Fibroblast of lung (primary cell): ENCODE data around the gene ZBTB17. TPM values are rescaled to one million over a fixed set of nuclear protein-coding genes. Genes with fewer than 3 reads are reported as not detected.

Experiments used
- DNase-seq, 2 donors: peaks; one replicate each; pipeline versions ENCODE4 v3.0.0 to v3.0.0-alpha.2; 2010; ENCODE audit warnings: low read depth in 2 of 2
- H2AFZ ChIP-seq: 2 replicates; pipeline ENCODE4 v1.5.1; 2012; ENCODE audit warnings: low read length, control low read depth, inconsistent platforms
- H3K27ac ChIP-seq: 2 replicates; pipeline ENCODE4 v1.5.1; 2011; ENCODE audit warnings: low read length, control low read depth; ENCODE audit not compliant: insufficient read depth
- H3K27me3 ChIP-seq: 2 replicates; pipeline ENCODE4 v1.5.1; 2011; ENCODE audit warnings: mild to moderate bottlenecking, low read length; ENCODE audit not compliant: control insufficient read depth, insufficient read depth
- H3K36me3 ChIP-seq: 2 replicates; pipeline ENCODE4 v1.5.1; 2011; ENCODE audit warnings: low read length; ENCODE audit not compliant: control insufficient read depth, insufficient read depth
- H3K4me1 ChIP-seq: 2 replicates; pipeline ENCODE4 v1.5.1; 2011; ENCODE audit warnings: low read length; ENCODE audit not compliant: control insufficient read depth, insufficient read depth; ENCODE audit errors: extremely low read depth
- H3K4me2 ChIP-seq: 2 replicates; pipeline ENCODE4 v1.5.1; 2011; ENCODE audit warnings: low read length, control low read depth; ENCODE audit not compliant: insufficient read depth; ENCODE audit errors: extremely low read depth
- H3K4me3 ChIP-seq, 4 experiments: fragments of 200-600 bp in 1 of 4; sonication (generic) in 1 of 4; replicated peaks in 1 of 4; 2 replicates each; pipeline ENCODE4 v1.5.1; 2011 to 2016; ENCODE audit warnings: low read length in 4 of 4, low read depth in 3 of 4, mild to moderate bottlenecking in 3 of 4, control low read depth in 2 of 4, inconsistent platforms in 1 of 4, mixed read lengths in 1 of 4; ENCODE audit not compliant: insufficient read depth in 1 of 4; ENCODE audit errors: control extremely low read depth in 1 of 4
- H3K79me2 ChIP-seq: 2 replicates; pipeline ENCODE4 v1.5.1; 2012; ENCODE audit warnings: mild to moderate bottlenecking, low read length, inconsistent platforms; ENCODE audit not compliant: control insufficient read depth, insufficient read depth
- H3K9ac ChIP-seq: 2 replicates; pipeline ENCODE4 v1.5.1; 2011; ENCODE audit warnings: mild to moderate bottlenecking, low read length, control low read depth; ENCODE audit not compliant: insufficient read depth
- H3K9me3 ChIP-seq: 2 replicates; pipeline ENCODE4 v1.5.1; 2012; ENCODE audit warnings: low read depth, low read length; ENCODE audit not compliant: control insufficient read depth, insufficient read depth
- H4K20me1 ChIP-seq: 2 replicates; pipeline ENCODE4 v1.5.1; 2011; ENCODE audit warnings: low read length; ENCODE audit not compliant: control insufficient read depth, insufficient read depth; ENCODE audit errors: extremely low read depth
- CTCF ChIP-seq, 2 donors: IDR thresholded peaks in 1 of 2; conservative IDR thresholded peaks in 1 of 2; 1 replicate in 1 of 2; 2 replicates in 1 of 2; pipeline ENCODE4 v1.5.1; 2011 to 2012; ENCODE audit warnings: low read length in 2 of 2, control low read depth in 1 of 2, inconsistent platforms in 1 of 2, low read depth in 1 of 2, mild to moderate bottlenecking in 1 of 2
- EZH2 ChIP-seq: IDR thresholded peaks from 2 replicates; pipeline ENCODE4 v1.5.1; 2012; ENCODE audit warnings: low read length, control low read depth, mild to moderate bottlenecking; ENCODE audit errors: missing control alignments
- polyA plus RNA-seq, 2 donors: library from polyadenylated mRNA; depleted of rRNA in 1 of 2; stranded (reverse) in 1 of 2; unstranded in 1 of 2; fragments of >200 nt; gene quantifications; 2 replicates each; pipeline ENCODE4 v1.2.1, GENCODE V29; 2011 to 2012; ENCODE audit warnings: missing spikeins in 1 of 2
- total RNA-seq: library from RNA; depleted of rRNA; stranded (reverse); fragments of >200 nt; gene quantifications from 2 replicates; pipeline ENCODE4 v1.2.1, GENCODE V29; 2014

Gene ZBTB17
- total and polyA plus RNA-seq, 2 donors (not counting 1 experiment from before 2014, with no cell fraction given) = 12.6 to 54.3 TPM

DNA sequence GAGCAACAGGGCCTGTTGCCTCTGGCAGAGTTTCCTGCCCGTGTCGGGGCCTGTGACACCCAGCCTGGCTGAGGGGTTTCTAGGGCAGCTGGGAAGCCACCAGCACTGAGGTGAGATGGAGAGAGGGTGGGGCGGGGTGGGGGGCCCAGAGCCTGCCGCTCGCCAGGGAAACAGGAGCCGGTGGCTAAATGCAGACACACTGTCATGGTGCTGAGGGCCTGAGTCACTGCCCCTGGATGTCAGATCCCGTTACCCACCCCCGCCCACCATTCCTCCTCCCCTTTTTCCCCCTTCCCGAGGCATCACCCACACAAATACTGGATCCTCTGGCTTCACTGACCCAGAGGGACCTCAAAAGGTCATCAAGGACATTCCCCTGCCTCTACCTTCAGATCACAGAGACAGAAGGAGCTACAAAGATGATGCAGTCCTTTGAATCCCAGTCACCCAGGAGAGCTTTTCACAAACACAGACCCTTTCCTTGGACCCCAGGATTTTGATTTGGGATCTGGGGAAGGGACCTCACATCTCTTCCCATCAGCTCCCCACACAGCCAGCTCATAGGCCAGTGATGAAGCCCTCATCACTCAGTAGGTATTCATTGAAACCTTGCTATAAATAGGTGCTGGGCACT is 43.9 kb upstream of the ZBTB17 start:
- H3K79me2 ChIP-seq = no peaks in the 10 kb centered on the region
- peak in 1 of 2 donors; percentile 59 for DNase-seq
- H3K4me1 ChIP-seq = peaks cover 28% of the 10 kb centered on the region
- H3K36me3 ChIP-seq = no peaks in the 10 kb centered on the region
- no peaks in the 10 kb centered on the region for H3K9me3 ChIP-seq
- no peak for TF ChIP-seq EZH2
- TF ChIP-seq CTCF (conservative IDR thresholded peaks at IDR 0.05 in 1 of 2, IDR thresholded peaks at IDR 0.05 in 1 of 2; ENCODE audit: low read depth in 1 of 2, low read length in 2 of 2) = no peak
- peak overlapping the region; percentile 81 for H3K27ac ChIP-seq
- no peak overlapping the region for H3K4me3 ChIP-seq
- H3K27me3 ChIP-seq = no peaks in the 10 kb centered on the region
- no peaks in the 10 kb centered on the region for H4K20me1 ChIP-seq
- H3K9ac ChIP-seq = no peak overlapping the region
- H2AFZ ChIP-seq = no peak overlapping the region
- no peak overlapping the region for H3K4me2 ChIP-seq

DNA sequence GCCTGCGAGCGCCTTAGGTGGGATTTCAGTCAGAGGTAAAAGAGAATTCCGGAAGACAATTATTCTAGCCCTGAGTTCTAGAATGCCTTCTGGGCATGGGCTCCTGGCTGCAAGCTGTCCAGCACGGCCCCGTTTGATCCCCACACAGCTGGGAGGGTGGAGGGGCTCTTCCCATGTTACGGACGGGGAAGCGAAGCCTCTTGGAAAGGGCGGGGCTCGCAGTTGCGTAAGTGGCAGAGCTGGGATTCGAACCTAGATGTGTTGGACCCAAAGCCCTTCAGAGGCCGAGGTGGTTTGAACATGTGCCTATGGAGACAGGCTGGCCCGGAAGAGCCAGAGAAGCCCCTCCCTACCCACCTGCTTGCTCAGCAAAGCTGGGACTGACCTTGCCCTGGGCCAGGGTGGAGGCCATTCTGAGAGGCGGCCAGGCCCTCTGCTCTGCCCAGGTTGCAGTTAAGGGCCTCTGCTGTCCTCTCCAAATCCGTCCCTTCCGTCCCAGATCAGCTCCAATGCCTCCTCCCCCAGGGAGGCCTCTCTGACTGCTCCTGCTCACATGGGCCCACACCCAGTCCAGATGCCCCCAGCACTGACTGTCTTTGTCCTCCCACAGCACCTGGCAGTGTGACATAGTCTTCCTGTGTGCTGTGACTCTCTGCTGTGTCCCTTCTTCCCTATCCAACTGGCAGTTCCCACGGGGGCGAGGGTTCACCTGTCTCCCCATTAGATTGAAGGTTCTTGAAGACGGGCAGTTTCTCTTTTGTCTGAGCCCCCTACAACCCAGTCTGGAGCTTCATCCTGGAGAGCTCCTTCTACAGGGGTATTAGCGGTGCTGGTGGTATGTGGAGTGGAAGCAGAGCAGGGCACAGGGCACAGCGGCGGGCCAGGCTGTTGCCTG is 43.1 kb upstream of the ZBTB17 start:
- no peak for TF ChIP-seq EZH2
- no peak for TF ChIP-seq CTCF (conservative IDR thresholded peaks at IDR 0.05 in 1 of 2, IDR thresholded peaks at IDR 0.05 in 1 of 2; ENCODE audit: low read depth in 1 of 2, low read length in 2 of 2)
- no peaks in the 10 kb centered on the region for H3K79me2 ChIP-seq
- H4K20me1 ChIP-seq = no peaks in the 10 kb centered on the region
- H3K27me3 ChIP-seq = no peaks in the 10 kb centered on the region
- H3K9me3 ChIP-seq = no peaks in the 10 kb centered on the region
- H3K9ac ChIP-seq = no peak overlapping the region
- no peaks in the 10 kb centered on the region for H3K36me3 ChIP-seq
- H3K4me3 ChIP-seq = no peak overlapping the region
- peak overlapping the region; percentile 81 for H3K27ac ChIP-seq
- H2AFZ ChIP-seq = no peak overlapping the region
- H3K4me2 ChIP-seq = no peak overlapping the region
- peaks cover 28% of the 10 kb centered on the region for H3K4me1 ChIP-seq
- no peak for DNase-seq

GRCh38 chr1:16018308-16018707 is 42.4 kb upstream of the ZBTB17 start:
- H3K4me3 ChIP-seq = no peak overlapping the region
- H3K27me3 ChIP-seq = no peaks in the 10 kb centered on the region
- H3K4me1 ChIP-seq = peaks cover 28% of the 10 kb centered on the region
- peak overlapping the region; percentile 81 for H3K27ac ChIP-seq
- H3K9ac ChIP-seq = peak overlapping the region; percentile 3
- H3K79me2 ChIP-seq = no peaks in the 10 kb centered on the region
- DNase-seq = no peak
- TF ChIP-seq EZH2 (no peak), CTCF (conservative IDR thresholded peaks at IDR 0.05 in 1 of 2, IDR thresholded peaks at IDR 0.05 in 1 of 2; ENCODE audit: low read depth in 1 of 2, low read length in 2 of 2) (no peak)
- peak overlapping the region; percentile 86 for H2AFZ ChIP-seq
- no peak overlapping the region for H3K4me2 ChIP-seq
- no peaks in the 10 kb centered on the region for H3K36me3 ChIP-seq
- no peaks in the 10 kb centered on the region for H4K20me1 ChIP-seq
- H3K9me3 ChIP-seq = no peaks in the 10 kb centered on the region
